Fibroblast of upper back skin (primary cell): Measurements from ENCODE around the gene TCERG1.

Experiments used
- DNase-seq: peaks from one replicate; pipeline ENCODE4 v3.0.0-alpha.2; 2013

The TCERG1 gene

GRCh38 chr5:146446861-146447733 is at the start of gene TCERG1:
Gene TCERG1, plus strand, starts transcription at chr5:146447333. Its CDS starts 17 bp downstream, at chr5:146447350.
- DNase-seq: peak; percentile 100

- DNase-seq: no peak
These were observed 48.3 kb upstream of the TCERG1 start for GRCh38 chr5:146398826-146399225.

- DNase-seq: peak; percentile 51
These were observed 47.7 kb upstream of the TCERG1 start for GRCh38 chr5:146399481-146399880.

GRCh38 chr5:146400201-146400600 is 46.9 kb upstream of the TCERG1 start:
- no peak for DNase-seq

GRCh38 chr5:146401021-146401420 is 46.1 kb upstream of the TCERG1 start:
- DNase-seq: no peak

- no peak for DNase-seq
These were observed 44.2 kb upstream of the TCERG1 start for GRCh38 chr5:146402949-146403348.

- DNase-seq: peak; percentile 51
These were observed 38.0 kb upstream of the TCERG1 start for GRCh38 chr5:146409054-146409671.

- DNase-seq: no peak
These were observed 36.9 kb upstream of the TCERG1 start for GRCh38 chr5:146410272-146410671.

- no peak for DNase-seq
These were observed 27.4 kb upstream of the TCERG1 start for GRCh38 chr5:146419696-146420095.

- no peak for DNase-seq
These were observed 22.1 kb upstream of the TCERG1 start for GRCh38 chr5:146425023-146425422.

- DNase-seq: no peak
These were observed 20.8 kb upstream of the TCERG1 start for GRCh38 chr5:146426305-146426704.

GRCh38 chr5:146426853-146427618 is 20.1 kb upstream of the TCERG1 start:
- peak; percentile 61 for DNase-seq

- no peak for DNase-seq
These were observed 19.5 kb upstream of the TCERG1 start for GRCh38 chr5:146427619-146427997.

GRCh38 chr5:146428658-146429057 is 18.5 kb upstream of the TCERG1 start:
- DNase-seq: no peak

GRCh38 chr5:146440353-146440752 is 6.8 kb upstream of the TCERG1 start:
- DNase-seq: no peak

- DNase-seq: no peak
These were observed 6.2 kb upstream of the TCERG1 start for GRCh38 chr5:146440870-146441495.

GRCh38 chr5:146441896-146442295 is 5.2 kb upstream of the TCERG1 start:
- no peak for DNase-seq

- peak; percentile 37 for DNase-seq
These were observed 724 bp downstream of the TCERG1 start for GRCh38 chr5:146447734-146448380.

GRCh38 chr5:146448783-146449519 is 1.8 kb downstream of the TCERG1 start:
- no peak for DNase-seq

- no peak for DNase-seq
These were observed 2.9 kb downstream of the TCERG1 start for GRCh38 chr5:146450002-146450401.

- DNase-seq: no peak
These were observed 4.3 kb downstream of the TCERG1 start for GRCh38 chr5:146451411-146451810.

- no peak for DNase-seq
These were observed 10.3 kb downstream of the TCERG1 start for GRCh38 chr5:146457431-146457830.
